ENCODE results near the gene LAPTM5.

LAPTM5 gene

GRCh38 chr1:30696831-30697230 is 60.7 kb downstream of the LAPTM5 start:
- no peak for DNase-seq (ENCODE audit: insufficient read length, low spot score)
- no peak for TF ChIP-seq CTCF (IDR thresholded peaks at IDR 0.05; ENCODE audit: insufficient read depth, missing control alignments)
- FAIRE-seq: no peak

- TF ChIP-seq CTCF (IDR thresholded peaks at IDR 0.05; ENCODE audit: insufficient read depth, missing control alignments): no peak
- no peak for DNase-seq (ENCODE audit: insufficient read length, low spot score)
- no peak for FAIRE-seq
Measured at GRCh38 chr1:30695439-30695841, 62.1 kb downstream of the LAPTM5 start.

GRCh38 chr1:30694280-30695175 is 63.0 kb downstream of the LAPTM5 start:
- FAIRE-seq: no peak
- TF ChIP-seq CTCF (IDR thresholded peaks at IDR 0.05; ENCODE audit: insufficient read depth, missing control alignments): no peak
- no peak for DNase-seq (ENCODE audit: insufficient read length, low spot score)

GRCh38 chr1:30693822-30694221 is 63.8 kb downstream of the LAPTM5 start:
- FAIRE-seq (no peak), DNase-seq (ENCODE audit: insufficient read length, low spot score) (no peak)
- no peak for TF ChIP-seq CTCF (IDR thresholded peaks at IDR 0.05; ENCODE audit: insufficient read depth, missing control alignments)

DNA sequence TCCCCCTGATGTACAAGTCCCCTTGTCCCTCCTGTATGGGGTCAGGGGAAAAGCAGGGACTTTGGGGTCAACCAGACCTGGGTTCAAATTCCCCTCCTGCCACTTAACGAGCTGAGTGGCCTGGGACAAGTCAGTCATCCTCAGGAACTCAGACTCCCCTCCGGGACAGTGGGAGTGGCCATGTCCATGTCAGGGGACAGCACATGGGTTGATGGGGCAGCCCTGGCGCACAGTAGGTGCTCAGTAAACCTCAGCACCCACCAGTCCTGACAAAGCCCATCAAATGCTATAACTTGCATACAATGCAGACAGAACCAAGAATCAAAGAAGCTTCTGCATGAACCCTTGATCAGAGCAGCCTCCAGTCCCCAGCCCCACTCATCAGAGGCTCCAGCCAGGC is 64.2 kb downstream of the LAPTM5 start:
- TF ChIP-seq CTCF (IDR thresholded peaks at IDR 0.05; ENCODE audit: insufficient read depth, missing control alignments): no peak
- DNase-seq (ENCODE audit: insufficient read length, low spot score) (no peak), FAIRE-seq (no peak)

- no peak for DNase-seq (ENCODE audit: insufficient read length, low spot score)
- no peak for TF ChIP-seq CTCF (IDR thresholded peaks at IDR 0.05; ENCODE audit: insufficient read depth, missing control alignments)
- FAIRE-seq: no peak
Measured at GRCh38 chr1:30692948-30693301, 64.6 kb downstream of the LAPTM5 start.

- TF ChIP-seq CTCF (IDR thresholded peaks at IDR 0.05; ENCODE audit: insufficient read depth, missing control alignments): no peak
- no peak for FAIRE-seq
- DNase-seq (ENCODE audit: insufficient read length, low spot score): no peak
Measured at GRCh38 chr1:30692201-30692947, 65.2 kb downstream of the LAPTM5 start.

All from D721Med (cell line).